Activated B cell treated with CpG ODN at 0.5 μM for 24 hours (primary cell): Measurements from ENCODE around the gene GSTO2. TPM values are rescaled to one million over a fixed set of nuclear protein-coding genes. Genes with fewer than 3 reads are reported as not detected.

Experiments
- ATAC-seq: fragments of 200-7000 bp; cut with Tn5 transposase; one replicate; pipeline ENCODE4 v1.10.0; 2021; ENCODE audit warnings: low read depth, mild to moderate bottlenecking, moderate library complexity
- CTCF ChIA-PET: fragments of 350-600 bp; sonication (Branson Sonifier 250); formaldehyde crosslinking; loops from one replicate; lab custom pipeline; 2021; ENCODE audit warnings: antibody characterized with exemption; lab: Charles Lee
- POLR2A ChIA-PET: fragments of 350-600 bp; sonication (Branson Sonifier 250); formaldehyde crosslinking; loops from one replicate; lab custom pipeline; 2021; ENCODE audit warnings: antibody characterized with exemption; lab: Charles Lee
- DNase-seq: peaks from one replicate; pipeline ENCODE4 v3.0.0; 2022
- H3K27ac Mint-ChIP-seq: one replicate; pipeline ENCODE4 v1.8.0; 2020; ENCODE audit warnings: mixed read lengths
- H3K27me3 Mint-ChIP-seq: one replicate; pipeline ENCODE4 v1.8.0; 2021; ENCODE audit warnings: mixed read lengths
- H3K36me3 Mint-ChIP-seq: one replicate; pipeline ENCODE4 v1.8.0; 2021; ENCODE audit warnings: low read depth, mixed read lengths
- H3K4me1 Mint-ChIP-seq: one replicate; pipeline ENCODE4 v1.8.0; 2021; ENCODE audit warnings: mixed read lengths
- H3K4me3 Mint-ChIP-seq: one replicate; pipeline ENCODE4 v1.8.0; 2020; ENCODE audit warnings: mild to moderate bottlenecking, mixed read lengths
- H3K9me3 Mint-ChIP-seq: one replicate; pipeline ENCODE4 v1.8.0; 2020; ENCODE audit warnings: mixed read lengths
- intact Hi-C: fragments of 100-400 bp; cut with micrococcal nuclease; formaldehyde crosslinking; loops from one replicate; pipeline ENCODE4 v1.15.1; 2024
- total RNA-seq: library from RNA; stranded (reverse); gene quantifications from 2 replicates; pipeline ENCODE4 v1.2.3, GENCODE V29; 2022
- TF ChIP-seq, protein P1 (sequence below): fragments of 200-600 bp; IDR thresholded peaks from one replicate; pipeline ENCODE4 v1.8.0; 2022; ENCODE audit warnings: antibody characterized with exemption, mild to moderate bottlenecking

Gene GSTO2
- total RNA-seq, 1 donor from 2014 or later: 0.91 TPM

DNA sequence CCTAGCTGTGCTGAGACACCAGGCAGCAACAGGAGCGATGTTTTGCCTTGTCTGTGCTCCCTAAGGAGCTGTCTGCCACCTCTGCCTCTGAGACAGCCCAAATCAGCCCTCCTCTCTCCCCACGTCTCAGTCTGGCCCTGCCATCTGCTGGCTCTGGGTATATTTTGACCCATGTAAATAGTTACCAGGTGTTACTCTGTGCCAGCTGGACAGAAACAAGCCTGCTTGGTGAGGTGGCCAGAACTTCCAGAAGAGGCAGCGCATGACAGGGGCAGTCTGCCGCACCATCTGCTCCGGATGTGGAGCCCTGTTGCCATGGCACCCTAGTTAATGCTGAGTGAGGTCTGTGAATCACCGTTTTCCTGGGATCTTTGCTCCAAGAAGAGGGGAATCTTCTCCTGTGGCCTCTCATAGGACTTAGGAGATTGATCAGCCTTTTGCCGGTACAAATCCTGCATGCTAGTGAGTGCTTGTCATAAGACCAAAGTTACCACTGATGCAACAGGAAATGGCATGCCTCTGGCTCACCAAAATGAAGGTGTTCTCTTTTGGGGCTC lies 31.8 kb downstream of the GSTO2 start:
- DNase-seq (no peak), ATAC-seq (no peak)
- no peaks in the 10 kb centered on the region for H3K9me3 Mint-ChIP-seq
- intact Hi-C loops: no loop called here
- ChIA-PET POLR2A (interaction anchor here (1.0 kb wide), 1 partner anchor 9 kb away, joined by 7 read pairs; no protein-coding TSS in a partner anchor), CTCF (interaction anchor here (3.1 kb wide), 1 partner anchor 50 kb away, joined by 17 read pairs; no protein-coding TSS in a partner anchor)
- H3K27ac Mint-ChIP-seq: no peak overlapping the region
- no peaks in the 10 kb centered on the region for H3K36me3 Mint-ChIP-seq
- H3K27me3 Mint-ChIP-seq: peaks cover 14% of the 10 kb centered on the region
- H3K4me1 Mint-ChIP-seq: peaks cover 3% of the 10 kb centered on the region
- TF ChIP-seq, protein P1, sequence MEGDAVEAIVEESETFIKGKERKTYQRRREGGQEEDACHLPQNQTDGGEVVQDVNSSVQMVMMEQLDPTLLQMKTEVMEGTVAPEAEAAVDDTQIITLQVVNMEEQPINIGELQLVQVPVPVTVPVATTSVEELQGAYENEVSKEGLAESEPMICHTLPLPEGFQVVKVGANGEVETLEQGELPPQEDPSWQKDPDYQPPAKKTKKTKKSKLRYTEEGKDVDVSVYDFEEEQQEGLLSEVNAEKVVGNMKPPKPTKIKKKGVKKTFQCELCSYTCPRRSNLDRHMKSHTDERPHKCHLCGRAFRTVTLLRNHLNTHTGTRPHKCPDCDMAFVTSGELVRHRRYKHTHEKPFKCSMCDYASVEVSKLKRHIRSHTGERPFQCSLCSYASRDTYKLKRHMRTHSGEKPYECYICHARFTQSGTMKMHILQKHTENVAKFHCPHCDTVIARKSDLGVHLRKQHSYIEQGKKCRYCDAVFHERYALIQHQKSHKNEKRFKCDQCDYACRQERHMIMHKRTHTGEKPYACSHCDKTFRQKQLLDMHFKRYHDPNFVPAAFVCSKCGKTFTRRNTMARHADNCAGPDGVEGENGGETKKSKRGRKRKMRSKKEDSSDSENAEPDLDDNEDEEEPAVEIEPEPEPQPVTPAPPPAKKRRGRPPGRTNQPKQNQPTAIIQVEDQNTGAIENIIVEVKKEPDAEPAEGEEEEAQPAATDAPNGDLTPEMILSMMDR: no peak
- H3K4me3 Mint-ChIP-seq: no peak overlapping the region

- no peak for ATAC-seq
- intact Hi-C loops: no loop called here
- TF ChIP-seq, protein P1: no peak
- no peak for DNase-seq
- no peaks in the 10 kb centered on the region for H3K9me3 Mint-ChIP-seq
- H3K27ac Mint-ChIP-seq: no peak overlapping the region
- peaks cover 7% of the 10 kb centered on the region for H3K4me1 Mint-ChIP-seq
- ChIA-PET POLR2A (no interaction called here), CTCF (interaction anchor here (1.6 to 8.7 kb wide), 2 partner anchors 10 to 48 kb away, joined by 7 to 208 read pairs; no protein-coding TSS in a partner anchor)
- peaks cover 14% of the 10 kb centered on the region for H3K27me3 Mint-ChIP-seq
- H3K4me3 Mint-ChIP-seq: no peak overlapping the region
- H3K36me3 Mint-ChIP-seq: no peaks in the 10 kb centered on the region
Observed at GRCh38 chr10:104301907-104302690, 33.1 kb downstream of the GSTO2 start.

- DNase-seq (no peak), ATAC-seq (no peak)
- peaks cover 4% of the 10 kb centered on the region for H3K36me3 Mint-ChIP-seq
- no peak overlapping the region for H3K4me3 Mint-ChIP-seq
- intact Hi-C loops: loop anchor here (2.0 kb wide), 1 partner anchor 19 kb away; no protein-coding TSS in a partner anchor
- CTCF ChIA-PET: interaction anchor here (1.6 to 8.7 kb wide), 4 partner anchors 12 to 50 kb away, joined by 7 to 208 read pairs (median 30); partner anchors contain the start of genes CFAP58 and ITPRIP
- no peaks in the 10 kb centered on the region for H3K9me3 Mint-ChIP-seq
- POLR2A ChIA-PET: no interaction called here
- peaks cover 9% of the 10 kb centered on the region for H3K27me3 Mint-ChIP-seq
- H3K4me1 Mint-ChIP-seq: peaks cover 17% of the 10 kb centered on the region
- H3K27ac Mint-ChIP-seq: no peak overlapping the region
- TF ChIP-seq, protein P1: no peak
Observed at GRCh38 chr10:104303594-104304355, 34.8 kb downstream of the GSTO2 start.

GRCh38 chr10:104304356-104304745 lies 35.4 kb downstream of the GSTO2 start:
- Mint-ChIP-seq H3K9me3 (no peaks in the 10 kb centered on the region), H3K4me3 (no peak overlapping the region), H3K27ac (no peak overlapping the region), H3K27me3 (peaks cover 6% of the 10 kb centered on the region), H3K36me3 (peaks cover 6% of the 10 kb centered on the region), H3K4me1 (peaks cover 21% of the 10 kb centered on the region)
- POLR2A ChIA-PET: no interaction called here
- no peak for DNase-seq
- TF ChIP-seq, protein P1: no peak
- no peak for ATAC-seq
- CTCF ChIA-PET: interaction anchor here (0.8 to 8.7 kb wide), 7 partner anchors 12 to 49 kb away, joined by 3 to 208 read pairs (median 23); partner anchors contain the start of genes CFAP58 and ITPRIP
- intact Hi-C loops: loop anchor here (2.0 kb wide), 1 partner anchor 18 kb away; no protein-coding TSS in a partner anchor
